Spleen (tissue), 11 donors: ENCODE data around the gene LCP2. TPM values are rescaled to one million over a fixed set of nuclear protein-coding genes. Genes with fewer than 3 reads are reported as not detected.

ENCODE experiments used
- DNase-seq: peaks from one replicate; pipeline ENCODE4 v3.0.0-alpha.2; 2020
- H3K27ac ChIP-seq, 8 donors: fragments of 200-600 bp; sonication (generic) in 7 of 8; 1 replicate in 4 of 8; 2 replicates in 4 of 8; pipeline versions ENCODE4 v1.5.0 to v1.8.0; 2016 to 2021; ENCODE audit warnings: inconsistent platforms in 4 of 8, mild to moderate bottlenecking in 4 of 8, moderate library complexity in 1 of 8
- H3K27me3 ChIP-seq, 7 donors: fragments of 200-600 bp; sonication (generic) in 6 of 7; replicated peaks in 1 of 7; 1 replicate in 4 of 7; 2 replicates in 3 of 7; pipeline versions ENCODE4 v1.5.0 to v1.8.0; 2016 to 2021; ENCODE audit warnings: inconsistent platforms in 3 of 7, mild to moderate bottlenecking in 1 of 7
- H3K36me3 ChIP-seq, 6 donors: fragments of 200-600 bp; sonication (generic) in 5 of 6; 1 replicate in 4 of 6; 2 replicates in 2 of 6; pipeline versions ENCODE4 v1.5.0 to v1.8.0; 2016 to 2021; ENCODE audit warnings: inconsistent platforms in 2 of 6
- H3K4me1 ChIP-seq, 6 donors: fragments of 200-600 bp; sonication (generic) in 5 of 6; 1 replicate in 3 of 6; 2 replicates in 3 of 6; pipeline versions ENCODE4 v1.5.0 to v1.8.0; 2016 to 2021; ENCODE audit warnings: inconsistent platforms in 3 of 6
- H3K4me3 ChIP-seq, 8 donors: fragments of 200-600 bp; sonication (generic) in 7 of 8; 1 replicate in 4 of 8; 2 replicates in 4 of 8; pipeline versions ENCODE4 v1.5.0 to v1.8.0; 2016 to 2021; ENCODE audit warnings: inconsistent platforms in 4 of 8, mild to moderate bottlenecking in 4 of 8, moderate library complexity in 2 of 8
- H3K9me3 ChIP-seq, 8 donors: fragments of 200-600 bp; sonication (generic) in 7 of 8; 1 replicate in 4 of 8; 2 replicates in 4 of 8; pipeline versions ENCODE4 v1.5.0 to v1.8.0; 2016 to 2021; ENCODE audit warnings: inconsistent platforms in 4 of 8
- POLR2A ChIP-seq, 3 donors: fragments of 450-650 bp; IDR thresholded peaks; one replicate each; pipeline ENCODE4 v1.5.1; 2017; ENCODE audit warnings: antibody characterized with exemption in 3 of 3, mild to moderate bottlenecking in 1 of 3
- POLR2AphosphoS5 ChIP-seq, 3 donors: sonication (generic); formaldehyde crosslinking; IDR thresholded peaks; one replicate each; pipeline ENCODE4 v1.5.1; 2017; ENCODE audit warnings: antibody characterized with exemption in 3 of 3
- WGBS, 5 donors: extraction: QIAGEN DNeasy Blood & Tissue Kit in 3 of 5; methylation state at CpG; one replicate each; pipeline versions ENCODE4 v1.1.5 to v1.1.7; 2013 to 2018; 5-methylcytosine and 5-hydroxymethylcytosine counted together
- intact Hi-C: fragments of 100-400 bp; cut with DNase I; formaldehyde crosslinking; loops from one replicate; pipeline ENCODE4 v1.15.0; 2023; ENCODE audit warnings: low total_unique reads
- polyA plus RNA-seq, 3 donors: library from polyadenylated mRNA; stranded (reverse); fragments of 200-250 nt; gene quantifications; one replicate each; pipeline ENCODE4 v1.2.1, GENCODE V29; 2013
- total RNA-seq, 7 donors: library from RNA; depleted of rRNA in 3 of 7; stranded (reverse); fragments of >200 nt in 3 of 7; fragmentation: NEBNext Ultra II Directional in 4 of 7; extraction: Animal tissue kit (Norgen Biotek cat#: 25700) in 4 of 7; gene quantifications; one replicate each; pipeline versions ENCODE4 v1.1.0 to v1.2.1, GENCODE V29; 2016 to 2021
- TF ChIP-seq, protein P1 (sequence below), 11 experiments: fragments of 200-600 bp in 7 of 11; fragments of 450-650 bp in 4 of 11; sonication (generic) in 4 of 11; IDR thresholded peaks in 8 of 11; conservative IDR thresholded peaks in 3 of 11; 1 replicate in 7 of 11; 2 replicates in 4 of 11; pipeline versions ENCODE4 v1.4.0 to v1.8.0; 2016 to 2021; ENCODE audit warnings: antibody characterized with exemption in 11 of 11, inconsistent platforms in 4 of 11, mild to moderate bottlenecking in 1 of 11
- donor health status: healthy with polysubstance abuse.
- donor health status: DM: no; HTN: no; CAD: no; lungs with moderate emphysema.
- donor health status: DM: no; HTN: no; CAD: no.
- donor health status: Bipolar disorder and iron deficiency.
- donor health status: healthy.
- donor health status: DM: no; HTN: no; CAD: no.
- donor health status: DM: yes; HTN: yes; CAD: no.

The LCP2 gene
- total and polyA plus RNA-seq, 10 donors = 28.3 to 272 (median 214) TPM

DNA sequence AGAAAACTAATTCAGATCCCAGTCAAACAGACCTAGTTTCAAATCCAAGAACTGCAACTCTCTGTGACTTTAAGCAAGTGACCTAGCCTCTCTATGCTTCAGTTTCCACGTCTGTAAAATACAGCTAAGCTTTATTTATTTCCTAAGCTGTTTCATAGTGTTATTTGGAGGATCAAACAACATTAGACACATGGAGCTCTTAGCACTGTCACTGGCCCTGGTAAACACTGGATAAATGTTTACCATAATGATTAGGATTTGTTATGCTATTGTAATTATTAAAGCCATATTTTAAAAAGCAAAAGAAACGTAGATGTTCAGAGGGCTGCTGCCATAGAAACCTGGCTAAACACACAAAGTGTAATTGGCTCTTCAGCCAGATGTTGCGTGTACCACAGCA, 91.4 kb downstream of the LCP2 start:
- TF ChIP-seq POLR2AphosphoS5 (IDR thresholded peaks at IDR 0.05) (no peak), POLR2A (IDR thresholded peaks at IDR 0.05) (no peak)
- TF ChIP-seq, protein P1, sequence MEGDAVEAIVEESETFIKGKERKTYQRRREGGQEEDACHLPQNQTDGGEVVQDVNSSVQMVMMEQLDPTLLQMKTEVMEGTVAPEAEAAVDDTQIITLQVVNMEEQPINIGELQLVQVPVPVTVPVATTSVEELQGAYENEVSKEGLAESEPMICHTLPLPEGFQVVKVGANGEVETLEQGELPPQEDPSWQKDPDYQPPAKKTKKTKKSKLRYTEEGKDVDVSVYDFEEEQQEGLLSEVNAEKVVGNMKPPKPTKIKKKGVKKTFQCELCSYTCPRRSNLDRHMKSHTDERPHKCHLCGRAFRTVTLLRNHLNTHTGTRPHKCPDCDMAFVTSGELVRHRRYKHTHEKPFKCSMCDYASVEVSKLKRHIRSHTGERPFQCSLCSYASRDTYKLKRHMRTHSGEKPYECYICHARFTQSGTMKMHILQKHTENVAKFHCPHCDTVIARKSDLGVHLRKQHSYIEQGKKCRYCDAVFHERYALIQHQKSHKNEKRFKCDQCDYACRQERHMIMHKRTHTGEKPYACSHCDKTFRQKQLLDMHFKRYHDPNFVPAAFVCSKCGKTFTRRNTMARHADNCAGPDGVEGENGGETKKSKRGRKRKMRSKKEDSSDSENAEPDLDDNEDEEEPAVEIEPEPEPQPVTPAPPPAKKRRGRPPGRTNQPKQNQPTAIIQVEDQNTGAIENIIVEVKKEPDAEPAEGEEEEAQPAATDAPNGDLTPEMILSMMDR (IDR thresholded peaks at IDR 0.05 in 8 of 11, conservative IDR thresholded peaks at IDR 0.05 in 3 of 11) = no peak
- peaks cover 0 to 6% (median 0%) of the 10 kb centered on the region in 7 donors for H3K27me3 ChIP-seq
- no peaks in the 10 kb centered on the region for H3K36me3 ChIP-seq
- no peak overlapping the region for H3K27ac ChIP-seq
- H3K9me3 ChIP-seq = peaks cover 0 to 4% (median 0%) of the 10 kb centered on the region in 8 donors
- DNase-seq = no peak
- 74 to 78% (median 75%) methylated on average over 3 of the region's 3 CpGs for WGBS, 5 donors
- H3K4me3 ChIP-seq = no peak overlapping the region
- intact Hi-C loops = no loop called here
- H3K4me1 ChIP-seq = no peaks in the 10 kb centered on the region

DNA sequence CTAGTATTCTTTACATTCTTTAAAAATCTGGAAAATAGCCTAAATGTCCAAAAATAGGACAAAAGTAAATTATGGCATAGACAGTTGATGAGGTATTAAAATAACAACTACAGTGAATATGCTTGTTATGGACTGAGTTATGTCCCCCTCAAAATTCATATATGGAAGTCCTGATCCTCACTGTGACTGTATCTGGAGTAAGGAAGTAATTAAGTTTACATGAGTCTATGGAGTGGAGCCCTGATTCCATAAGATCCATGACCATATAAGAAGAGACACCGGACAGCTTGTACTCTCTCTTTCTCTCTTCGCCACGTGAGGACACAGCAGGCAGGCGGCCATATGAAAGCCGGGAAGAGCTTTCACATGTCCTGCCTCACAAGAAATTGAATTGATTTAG, 93.4 kb downstream of the LCP2 start:
- H3K4me1 ChIP-seq = no peaks in the 10 kb centered on the region
- H3K9me3 ChIP-seq = no peaks in the 10 kb centered on the region
- no peaks in the 10 kb centered on the region for H3K36me3 ChIP-seq
- WGBS, 5 donors = 83 to 90% (median 87%) methylated on average over 5 of the region's 5 CpGs
- no peak for DNase-seq
- intact Hi-C loops = no loop called here
- peaks cover 0 to 6% (median 0%) of the 10 kb centered on the region in 7 donors for H3K27me3 ChIP-seq
- no peak overlapping the region for H3K27ac ChIP-seq
- TF ChIP-seq POLR2A (IDR thresholded peaks at IDR 0.05) (no peak), POLR2AphosphoS5 (IDR thresholded peaks at IDR 0.05) (no peak)
- TF ChIP-seq, protein P1 (IDR thresholded peaks at IDR 0.05 in 8 of 11, conservative IDR thresholded peaks at IDR 0.05 in 3 of 11) = no peak
- no peak overlapping the region for H3K4me3 ChIP-seq

DNA sequence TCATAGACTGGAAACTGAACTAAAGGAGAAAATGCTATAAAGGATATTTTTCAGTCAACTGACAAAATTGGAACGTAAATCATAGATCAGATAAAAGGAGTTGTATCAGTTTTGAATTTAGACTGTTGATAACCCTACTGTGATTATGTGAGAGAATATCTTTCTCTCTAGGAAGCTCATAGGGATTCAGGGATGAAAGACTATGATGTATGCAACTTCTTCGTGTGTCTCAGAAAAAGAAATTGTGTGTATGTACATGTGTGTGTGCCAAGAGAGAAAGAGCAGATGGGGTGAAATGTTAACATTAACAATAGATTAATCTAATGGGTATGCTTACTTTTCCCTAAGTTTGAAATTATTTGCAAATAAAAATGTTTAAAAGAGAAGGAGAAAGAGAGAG, 95.5 kb downstream of the LCP2 start:
- 69 to 83% (median 78%) methylated on average over 2 of the region's 2 CpGs for WGBS, 5 donors
- Histone ChIP-seq H3K4me1 (no peaks in the 10 kb centered on the region), H3K27me3 (no peaks in the 10 kb centered on the region), H3K4me3 (no peak overlapping the region), H3K9me3 (no peaks in the 10 kb centered on the region), H3K36me3 (no peaks in the 10 kb centered on the region), H3K27ac (no peak overlapping the region)
- intact Hi-C loops = no loop called here
- DNase-seq = no peak
- no peak for TF ChIP-seq POLR2AphosphoS5 (IDR thresholded peaks at IDR 0.05)
- TF ChIP-seq, protein P1 (IDR thresholded peaks at IDR 0.05 in 8 of 11, conservative IDR thresholded peaks at IDR 0.05 in 3 of 11) = no peak

DNA sequence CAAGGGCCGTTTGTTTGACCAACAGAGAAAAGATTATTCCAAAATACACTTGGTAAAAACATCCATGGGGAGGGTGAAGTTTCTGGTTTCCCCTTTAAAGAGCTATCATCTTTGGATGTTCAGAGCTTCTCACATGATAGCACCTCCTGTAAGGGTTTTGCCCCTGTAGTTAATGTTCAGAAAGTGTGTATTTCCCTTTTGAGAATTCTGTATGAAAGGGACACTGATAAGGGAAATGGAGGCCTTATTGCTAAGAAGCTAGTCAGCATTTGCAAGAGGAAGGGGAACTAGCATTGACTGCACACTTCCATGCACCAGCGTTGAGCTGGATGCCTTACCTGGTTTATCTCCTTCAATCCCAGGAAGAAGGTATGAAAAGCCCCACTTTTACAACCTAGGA, 96.3 kb downstream of the LCP2 start:
- no peaks in the 10 kb centered on the region for H3K27me3 ChIP-seq
- intact Hi-C loops = no loop called here
- no peaks in the 10 kb centered on the region for H3K9me3 ChIP-seq
- DNase-seq = no peak
- H3K4me3 ChIP-seq = no peak overlapping the region
- H3K4me1 ChIP-seq = no peaks in the 10 kb centered on the region
- no peaks in the 10 kb centered on the region for H3K36me3 ChIP-seq
- TF ChIP-seq, protein P1 (IDR thresholded peaks at IDR 0.05 in 8 of 11, conservative IDR thresholded peaks at IDR 0.05 in 3 of 11) = no peak
- TF ChIP-seq POLR2AphosphoS5 (IDR thresholded peaks at IDR 0.05) (no peak), POLR2A (IDR thresholded peaks at IDR 0.05) (no peak)
- H3K27ac ChIP-seq = no peak overlapping the region
- WGBS, 5 donors = 37 to 58% (median 50%) methylated on average over 2 of the region's 2 CpGs
